GM18505 (cell line): ENCODE data around the gene ATP10B.
"Not testable (repeated sequence)": the region's sequence is repeated elsewhere in the genome, so short reads cannot be mapped to it uniquely, and the experiment has no call there.

Experiments
- ATAC-seq: cut with Tn5 transposase; IDR thresholded peaks from one replicate; pipeline ENCODE4 v1.9.1; 2021; ENCODE audit not compliant: unreplicated experiment
- POLR2A ChIP-seq: IDR thresholded peaks from 4 replicates; pipeline ENCODE4 v1.6.1; 2011; ENCODE audit warnings: borderline replicate concordance; ENCODE audit not compliant: insufficient read depth, insufficient read length; ENCODE audit errors: extremely low read depth

ATP10B gene, protein sequence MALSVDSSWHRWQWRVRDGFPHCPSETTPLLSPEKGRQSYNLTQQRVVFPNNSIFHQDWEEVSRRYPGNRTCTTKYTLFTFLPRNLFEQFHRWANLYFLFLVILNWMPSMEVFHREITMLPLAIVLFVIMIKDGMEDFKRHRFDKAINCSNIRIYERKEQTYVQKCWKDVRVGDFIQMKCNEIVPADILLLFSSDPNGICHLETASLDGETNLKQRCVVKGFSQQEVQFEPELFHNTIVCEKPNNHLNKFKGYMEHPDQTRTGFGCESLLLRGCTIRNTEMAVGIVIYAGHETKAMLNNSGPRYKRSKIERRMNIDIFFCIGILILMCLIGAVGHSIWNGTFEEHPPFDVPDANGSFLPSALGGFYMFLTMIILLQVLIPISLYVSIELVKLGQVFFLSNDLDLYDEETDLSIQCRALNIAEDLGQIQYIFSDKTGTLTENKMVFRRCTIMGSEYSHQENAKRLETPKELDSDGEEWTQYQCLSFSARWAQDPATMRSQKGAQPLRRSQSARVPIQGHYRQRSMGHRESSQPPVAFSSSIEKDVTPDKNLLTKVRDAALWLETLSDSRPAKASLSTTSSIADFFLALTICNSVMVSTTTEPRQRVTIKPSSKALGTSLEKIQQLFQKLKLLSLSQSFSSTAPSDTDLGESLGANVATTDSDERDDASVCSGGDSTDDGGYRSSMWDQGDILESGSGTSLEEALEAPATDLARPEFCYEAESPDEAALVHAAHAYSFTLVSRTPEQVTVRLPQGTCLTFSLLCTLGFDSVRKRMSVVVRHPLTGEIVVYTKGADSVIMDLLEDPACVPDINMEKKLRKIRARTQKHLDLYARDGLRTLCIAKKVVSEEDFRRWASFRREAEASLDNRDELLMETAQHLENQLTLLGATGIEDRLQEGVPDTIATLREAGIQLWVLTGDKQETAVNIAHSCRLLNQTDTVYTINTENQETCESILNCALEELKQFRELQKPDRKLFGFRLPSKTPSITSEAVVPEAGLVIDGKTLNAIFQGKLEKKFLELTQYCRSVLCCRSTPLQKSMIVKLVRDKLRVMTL (N-terminal part only)

DNA sequence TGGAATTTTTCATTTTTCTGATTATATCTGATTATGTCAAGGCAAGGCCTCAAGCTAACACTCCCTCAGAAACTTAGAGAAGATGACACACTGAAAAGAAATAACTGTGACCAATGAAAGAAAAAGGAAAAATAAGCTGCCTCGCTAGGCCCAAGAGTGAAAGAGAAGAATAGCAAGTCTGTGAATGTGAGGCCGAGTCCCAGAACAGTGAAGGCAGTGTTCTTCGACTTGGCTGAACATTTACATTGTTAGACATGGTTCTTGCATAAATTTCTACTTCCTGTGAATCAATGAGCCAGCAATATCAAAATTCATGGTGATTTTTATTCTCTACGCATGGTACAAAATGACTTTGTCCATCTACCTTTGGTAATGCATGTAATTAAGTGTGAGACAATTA, at the start of gene ATP10B:
Gene ATP10B, minus strand, starts transcription at position 163 of the 400 bp plus-strand sequence. CDS start 164,137 bp downstream, outside the sequence.
- no peak for TF ChIP-seq POLR2A
- no peak for ATAC-seq

DNA sequence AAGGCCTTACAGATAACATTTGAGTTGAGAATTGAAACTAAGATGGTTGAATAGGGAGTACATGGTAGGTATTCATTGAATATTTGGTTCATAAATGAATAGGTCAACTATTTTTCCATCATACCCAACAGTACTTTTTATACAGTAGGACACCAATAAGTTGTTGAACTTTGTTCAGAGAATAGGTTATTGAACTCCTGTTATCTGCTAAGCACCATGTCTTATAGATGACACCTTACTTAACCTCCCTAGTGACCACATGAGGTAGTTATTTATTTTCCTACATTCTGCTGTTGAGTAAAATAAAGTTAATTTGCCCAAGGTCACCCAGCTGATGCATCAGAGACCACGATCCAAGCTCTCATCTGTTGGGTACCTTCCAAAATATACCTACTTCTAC, 49.6 kb upstream of the ATP10B start:
- no peak for ATAC-seq
- TF ChIP-seq POLR2A = no peak

DNA sequence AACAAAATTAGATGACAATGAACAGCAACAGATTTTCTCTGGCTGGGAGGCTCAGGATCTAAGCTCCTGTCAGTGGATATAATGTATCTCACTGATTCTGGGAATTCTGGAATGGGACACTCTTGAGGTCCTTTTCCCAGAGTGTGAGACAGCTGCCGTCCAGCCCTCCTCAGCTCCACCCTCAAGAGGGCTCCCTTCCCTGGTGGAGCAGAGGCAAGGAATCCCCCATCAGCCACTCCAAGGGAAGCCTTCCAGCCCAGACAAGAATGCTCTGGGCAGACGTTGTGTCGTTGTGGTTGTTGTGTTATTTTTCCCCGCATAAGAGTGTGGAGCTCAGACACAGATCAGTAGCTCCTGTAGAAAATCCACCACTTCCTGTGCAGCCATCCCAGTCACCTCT, 47.7 kb upstream of the ATP10B start:
- TF ChIP-seq POLR2A = no peak
- ATAC-seq = no peak

DNA sequence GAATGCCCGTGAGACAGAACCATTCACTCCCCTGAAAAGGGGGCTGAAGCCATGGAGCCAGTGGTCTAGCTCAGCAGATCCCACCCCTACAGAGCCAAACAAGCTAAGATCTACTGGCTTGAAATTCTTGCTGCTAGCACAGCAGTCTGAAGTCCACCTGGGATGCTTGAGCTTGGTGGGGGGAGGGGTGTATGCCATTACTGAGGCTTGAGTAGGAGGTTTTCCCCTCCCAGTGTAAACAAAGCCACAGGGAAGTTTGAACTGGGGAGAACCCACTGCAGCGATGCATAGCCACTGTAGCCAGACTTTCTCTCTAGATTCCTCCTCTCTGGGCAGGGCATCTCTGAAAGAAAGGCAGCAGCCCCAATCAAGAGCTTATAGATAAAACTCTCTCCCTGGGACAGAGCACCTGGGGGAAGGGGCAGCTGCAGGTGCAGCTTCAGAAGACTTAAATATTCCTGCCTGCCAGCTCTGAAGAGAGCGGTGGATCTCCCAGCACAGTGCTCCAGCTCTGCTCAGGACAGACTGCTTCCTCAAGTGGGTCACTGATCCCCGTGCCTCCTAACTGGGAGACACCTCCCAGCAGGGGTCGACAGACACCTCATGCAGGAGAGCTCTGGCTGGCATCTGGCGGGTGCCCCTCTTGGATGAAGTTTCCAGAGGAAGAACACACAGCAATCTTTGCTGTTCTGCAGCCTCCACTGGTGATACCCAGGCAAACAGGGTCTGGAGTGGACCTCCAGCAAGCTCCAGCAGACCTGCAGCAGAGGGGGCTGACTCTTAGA, 41.4 kb upstream of the ATP10B start:
- not testable (repeated sequence) for ATAC-seq

DNA sequence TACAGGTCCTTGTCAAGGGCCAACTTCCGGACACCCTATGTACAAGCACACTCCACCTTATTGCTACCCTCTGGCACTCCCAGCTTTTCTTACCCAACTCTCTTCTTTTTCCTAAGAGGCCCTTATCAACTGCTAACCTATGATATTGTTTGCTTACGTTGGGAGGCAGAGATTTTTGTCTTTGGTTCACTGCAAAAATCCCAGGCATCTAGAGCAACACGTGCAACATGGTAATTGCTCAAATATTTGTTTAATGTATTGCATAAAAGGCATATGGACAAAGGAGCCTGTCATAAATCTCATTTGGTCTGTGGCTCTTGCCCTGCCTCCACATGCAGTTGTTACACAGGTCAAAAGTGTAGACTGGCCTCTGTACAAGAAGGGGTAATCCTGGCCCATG, 35.8 kb upstream of the ATP10B start:
- TF ChIP-seq POLR2A = no peak
- no peak for ATAC-seq

DNA sequence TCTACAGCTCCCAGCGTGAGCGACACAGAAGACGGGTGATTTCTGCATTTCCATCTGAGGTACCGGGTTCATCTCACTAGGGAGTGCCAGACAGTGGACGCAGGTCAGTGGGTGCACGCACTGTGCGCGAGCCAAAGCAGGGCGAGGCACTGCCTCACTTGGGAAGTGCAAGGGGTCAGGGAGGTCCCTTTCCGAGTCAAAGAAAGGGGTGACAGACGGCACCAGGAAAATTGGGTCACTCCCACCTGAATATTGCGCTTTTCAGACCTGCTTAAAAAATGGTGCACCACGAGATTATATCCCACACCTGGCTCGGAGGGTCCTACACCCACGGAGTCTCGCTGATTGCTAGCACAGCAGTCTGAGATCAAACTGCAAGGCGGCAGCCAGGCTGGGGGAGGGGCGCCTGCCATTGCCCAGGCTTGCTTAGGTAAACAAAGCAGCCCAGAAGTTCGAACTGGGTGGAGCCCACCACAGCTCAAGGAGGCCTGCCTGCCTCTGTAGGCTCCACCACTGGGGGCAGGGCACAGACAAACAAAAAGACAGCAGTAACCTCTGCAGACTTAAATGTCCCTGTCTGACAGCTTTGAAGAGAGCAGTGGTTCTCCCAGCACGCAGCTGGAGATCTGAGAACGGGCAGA, 21.7 kb upstream of the ATP10B start:
- not testable (repeated sequence) for ATAC-seq

DNA sequence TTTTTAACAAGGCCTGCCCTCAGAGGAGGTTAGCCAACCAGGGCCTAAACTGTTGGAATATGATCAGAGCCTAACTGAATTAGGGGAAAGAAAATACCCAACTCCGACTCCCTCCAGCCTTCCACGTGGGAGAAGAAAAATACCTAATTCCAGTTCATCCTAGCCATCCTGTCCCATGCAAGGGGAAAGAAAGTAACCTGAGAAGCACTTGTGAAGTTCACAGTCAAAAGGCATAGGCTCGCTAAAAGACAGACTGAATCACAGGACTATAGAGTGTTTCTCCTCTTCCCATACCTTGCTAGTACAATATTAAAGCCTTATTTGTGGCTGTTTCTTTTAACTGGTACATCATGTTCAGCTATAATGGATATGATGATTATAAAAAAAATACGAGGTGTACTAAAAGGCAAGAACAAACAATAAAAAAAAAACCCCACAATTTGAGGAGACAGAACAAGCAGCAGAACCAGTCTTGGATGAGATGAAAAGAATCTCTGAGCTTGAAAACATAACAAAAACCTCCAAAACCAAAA, 18.0 kb upstream of the ATP10B start:
- no peak for TF ChIP-seq POLR2A
- ATAC-seq = no peak

DNA sequence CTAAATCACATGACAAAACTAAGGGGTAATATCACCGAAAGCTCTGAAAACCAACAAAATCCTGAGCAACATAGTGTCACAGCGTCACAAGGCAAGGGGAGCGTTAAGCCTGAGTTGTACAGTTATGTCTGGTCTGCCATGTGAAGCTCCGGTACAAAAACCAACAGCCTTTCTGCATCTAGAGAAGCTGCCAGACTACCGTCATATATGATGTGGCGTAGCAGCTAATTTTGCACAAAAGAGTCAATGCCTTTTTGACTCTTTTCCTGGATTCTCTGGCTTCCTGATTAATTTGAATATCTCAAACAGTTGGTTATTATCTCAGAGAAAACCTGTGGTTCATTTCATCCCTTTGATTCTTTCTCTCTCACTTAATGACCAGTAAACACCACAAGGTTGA, 16.0 kb upstream of the ATP10B start:
- TF ChIP-seq POLR2A = no peak
- no peak for ATAC-seq

DNA sequence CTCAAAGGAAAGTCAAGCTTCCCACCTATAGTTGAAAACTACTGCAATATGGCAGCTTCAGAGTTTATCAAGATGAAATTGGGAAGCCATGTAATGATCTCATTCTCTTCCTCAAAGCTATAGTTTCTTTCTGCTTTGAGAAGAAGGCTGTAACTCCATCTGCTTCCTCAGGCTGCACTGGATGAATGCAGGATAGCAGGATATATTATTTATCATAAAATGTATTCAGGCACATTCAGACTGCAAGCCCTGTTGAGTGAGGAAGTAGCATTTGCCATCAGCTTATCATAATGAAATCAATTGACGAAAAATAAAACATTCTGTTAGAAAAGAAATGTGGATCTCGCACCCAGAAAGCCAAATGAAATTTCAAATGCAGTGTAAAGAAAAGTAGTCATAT, 560 bp downstream of the ATP10B start:
- no peak for TF ChIP-seq POLR2A
- no peak for ATAC-seq

DNA sequence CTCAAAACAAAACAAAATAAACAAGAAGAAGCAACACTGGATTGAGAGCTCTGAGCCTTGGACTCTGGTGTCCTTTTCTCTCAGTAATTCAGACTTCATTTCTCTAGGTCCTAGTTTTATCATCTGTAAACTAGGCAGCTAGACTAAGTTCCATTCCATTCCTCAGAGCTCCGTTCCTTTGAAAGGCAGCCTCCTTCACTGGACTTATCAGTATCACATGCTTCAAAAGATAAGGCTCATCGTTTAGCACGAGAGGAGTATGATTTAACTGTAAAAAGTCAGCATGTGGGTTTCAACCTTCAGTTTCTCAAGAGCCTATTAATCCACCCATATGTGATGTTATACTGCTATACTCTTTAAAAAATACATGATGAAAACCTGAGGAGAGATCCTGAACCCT, 1.6 kb downstream of the ATP10B start:
- no peak for ATAC-seq
- TF ChIP-seq POLR2A = no peak

DNA sequence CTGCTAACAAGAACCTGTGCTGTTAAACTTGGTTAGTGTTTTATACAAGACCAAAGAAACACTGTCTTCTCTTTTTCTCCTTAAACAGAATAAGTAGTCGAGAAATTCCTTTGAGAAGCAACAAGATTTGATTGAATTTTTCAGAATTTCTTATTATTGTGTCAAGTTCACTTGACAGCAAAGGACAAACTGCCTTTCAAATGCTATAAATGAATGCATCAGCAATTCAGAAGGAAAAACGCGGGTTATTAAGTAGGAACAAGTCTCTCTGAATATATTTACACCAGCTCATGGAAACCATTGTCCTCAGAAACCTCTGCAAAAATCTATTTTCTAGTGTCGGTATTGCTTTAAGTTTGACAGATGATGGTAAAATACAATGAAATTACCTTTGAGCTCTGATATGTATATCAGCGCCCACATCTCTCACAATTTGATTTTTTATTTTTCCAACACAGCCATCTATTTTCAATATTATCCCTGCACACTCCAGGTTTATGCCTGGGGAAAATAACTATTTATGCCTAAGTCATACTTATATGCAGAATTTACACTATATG, 4.4 kb downstream of the ATP10B start:
- no peak for ATAC-seq
- no peak for TF ChIP-seq POLR2A

DNA sequence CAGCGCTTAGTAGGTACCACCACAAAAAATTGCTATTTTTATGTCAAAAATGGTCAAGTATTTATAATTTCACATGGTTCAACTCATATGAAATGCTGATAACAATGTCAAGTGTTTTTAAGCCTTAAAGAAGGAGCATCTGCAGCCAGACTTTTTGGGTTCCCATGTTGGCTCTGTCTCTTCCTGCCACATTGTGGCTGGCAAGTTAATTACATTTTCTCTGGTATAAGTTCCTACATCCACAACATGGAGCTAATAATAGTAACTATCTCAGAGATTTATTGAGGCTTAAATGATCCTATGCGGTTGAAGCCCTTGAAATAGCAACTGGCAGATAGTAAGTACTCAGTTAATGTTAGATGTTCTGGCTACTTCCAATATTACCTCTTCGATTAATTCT, 5.4 kb downstream of the ATP10B start:
- TF ChIP-seq POLR2A = no peak
- ATAC-seq = no peak
